HCT116 (cell line): ENCODE data around the gene LRRIQ1. TPM values are rescaled to one million over a fixed set of nuclear protein-coding genes. Genes with fewer than 3 reads are reported as not detected.

Source experiments
- ATAC-seq: fragments of 200-7000 bp; cut with Tn5 transposase; 2 replicates; pipeline ENCODE4 v1.9.1; 2020; ENCODE audit warnings: mild to moderate bottlenecking, moderate library complexity
- BruUV-seq: library from RNA; stranded (reverse); fragments of 400-500 nt; replicated peaks from 2 replicates; lab custom pipeline; 2021; lab: Mats Ljungman, UMichigan
- CTCF ChIA-PET: fragments of 300-600 bp; sonication (Branson Sonifier 250); formaldehyde crosslinking; loops from one replicate; lab custom pipeline; 2021; ENCODE audit warnings: antibody characterized with exemption; lab: Charles Lee
- POLR2A ChIA-PET: fragments of 300-600, 350-600 bp; sonication (Branson Sonifier 250); formaldehyde crosslinking; loops from one replicate; lab custom pipeline; 2021; ENCODE audit warnings: antibody characterized with exemption; lab: Charles Lee
- RAD21 ChIA-PET, 2 experiments: fragments of 300-600 bp; sonication (Branson Sonifier 250); formaldehyde crosslinking; loops; one replicate each; lab custom pipeline; 2023; ENCODE audit warnings: low total read pairs in 2 of 2; ENCODE audit not compliant: uncharacterized antibody in 2 of 2, unreplicated experiment in 2 of 2, low non-redundant PET in 1 of 2; lab: Charles Lee
- DNase-seq: peaks from one replicate; pipeline ENCODE4 v3.0.0-alpha.2; 2010; ENCODE audit warnings: low read depth, low spot score
- H2AFZ ChIP-seq: fragments of 200-600 bp; shearing (Covaris generic), sonication (generic); 2 replicates; pipeline ENCODE4 v1.6.1; 2017; ENCODE audit warnings: low read depth, mixed run types, mixed read lengths, antibody characterized with exemption, low read length; ENCODE audit not compliant: poor library complexity, severe bottlenecking
- H3K27ac ChIP-seq: 2 replicates; pipeline ENCODE4 v1.5.1; 2012; ENCODE audit warnings: low read depth, low read length
- H3K27me3 ChIP-seq: fragments of 200-600 bp; sonication (generic); 2 replicates; pipeline ENCODE4 v1.6.1; 2016; ENCODE audit warnings: mixed run types, low read length, mixed read lengths; ENCODE audit not compliant: insufficient read depth
- H3K36me3 ChIP-seq, 2 experiments: fragments of 200-500 bp in 1 of 2; fragments of 200-600 bp in 1 of 2; sonication (Bioruptor generic) in 1 of 2; sonication (generic) in 1 of 2; 2 replicates each; pipeline versions ENCODE4 v1.5.1 to v1.6.1; 2014 to 2016; ENCODE audit warnings: low read length in 2 of 2, inconsistent platforms in 1 of 2, mixed read lengths in 1 of 2, mixed run types in 1 of 2; ENCODE audit not compliant: insufficient read depth in 2 of 2, control insufficient read depth in 1 of 2
- H3K4me1 ChIP-seq, 2 experiments: fragments of 200-600 bp in 1 of 2; sonication (generic) in 1 of 2; 2 replicates each; pipeline versions ENCODE4 v1.5.1 to v1.6.1; 2012 to 2017; ENCODE audit warnings: low read length in 2 of 2, inconsistent platforms in 1 of 2, mild to moderate bottlenecking in 1 of 2, mixed read lengths in 1 of 2, mixed run types in 1 of 2, moderate library complexity in 1 of 2; ENCODE audit not compliant: insufficient read depth in 2 of 2, control insufficient read depth in 1 of 2
- H3K4me2 ChIP-seq: fragments of 200-600 bp; sonication (generic); 2 replicates; pipeline ENCODE4 v1.6.1; 2017; ENCODE audit warnings: mixed run types, low read length, mixed read lengths
- H3K4me3 ChIP-seq, 2 experiments: fragments of 200-600 bp in 1 of 2; sonication (generic) in 1 of 2; replicated peaks in 1 of 2; 2 replicates each; pipeline ENCODE4 v1.5.1; 2011 to 2016; ENCODE audit warnings: low read length in 2 of 2, control low read depth in 1 of 2, low read depth in 1 of 2, mild to moderate bottlenecking in 1 of 2, mixed read lengths in 1 of 2, mixed run types in 1 of 2
- H3K79me2 ChIP-seq: fragments of 200-600 bp; sonication (generic); 2 replicates; pipeline ENCODE4 v1.6.1; 2017; ENCODE audit warnings: mild to moderate bottlenecking, mixed run types, low read length, moderate library complexity, mixed read lengths; ENCODE audit not compliant: insufficient read depth
- H3K9ac ChIP-seq: fragments of 200-600 bp; sonication (generic); 2 replicates; pipeline ENCODE4 v1.6.1; 2016; ENCODE audit warnings: low read length, mixed read lengths
- H3K9me2 ChIP-seq: fragments of 200-600 bp; sonication (generic), shearing (Covaris generic); 2 replicates; pipeline ENCODE4 v1.6.1; 2017; ENCODE audit warnings: mixed run types, mild to moderate bottlenecking, moderate library complexity; ENCODE audit not compliant: insufficient read depth
- H3K9me3 ChIP-seq, 2 experiments: fragments of 200-500 bp in 1 of 2; fragments of 200-600 bp in 1 of 2; sonication (Bioruptor generic) in 1 of 2; sonication (generic) in 1 of 2; 2 replicates each; pipeline ENCODE4 v1.6.1; 2014 to 2017; ENCODE audit warnings: low read length in 2 of 2, mixed read lengths in 2 of 2, inconsistent platforms in 1 of 2, low read depth in 1 of 2, mild to moderate bottlenecking in 1 of 2, mixed run types in 1 of 2, moderate library complexity in 1 of 2; ENCODE audit not compliant: control insufficient read depth in 1 of 2, insufficient read depth in 1 of 2
- H4K20me1 ChIP-seq: fragments of 200-600 bp; sonication (generic), shearing (Covaris generic); 2 replicates; pipeline ENCODE4 v1.6.1; 2017; ENCODE audit warnings: mixed run types, mild to moderate bottlenecking, moderate library complexity; ENCODE audit not compliant: insufficient read depth
- CTCF ChIP-seq, 3 experiments: fragments of 200-600 bp in 1 of 3; sonication (generic) in 1 of 3; IDR thresholded peaks in 2 of 3; conservative IDR thresholded peaks in 1 of 3; 2 replicates each; pipeline ENCODE4 v1.5.1; 2012 to 2017; ENCODE audit warnings: low read depth in 2 of 3, low read length in 2 of 3, antibody characterized with exemption in 1 of 3, borderline replicate concordance in 1 of 3, control low read depth in 1 of 3, mild to moderate bottlenecking in 1 of 3, mixed read lengths in 1 of 3, mixed run types in 1 of 3, moderate library complexity in 1 of 3; ENCODE audit not compliant: insufficient read depth in 1 of 3
- ELF1 ChIP-seq: IDR thresholded peaks from 2 replicates; pipeline ENCODE4 v1.6.1; 2012; ENCODE audit warnings: low read depth, borderline replicate concordance
- EZH2 ChIP-seq: fragments of 200-600 bp; sonication (generic); IDR thresholded peaks from 2 replicates; pipeline ENCODE4 v1.6.1; 2017; ENCODE audit warnings: antibody characterized with exemption, mixed run types
- POLR2AphosphoS5 ChIP-seq: IDR thresholded peaks from 2 replicates; pipeline ENCODE4 v1.6.1; 2011; ENCODE audit warnings: mild to moderate bottlenecking, low read depth, low read length, moderate library complexity
- SIN3A ChIP-seq: IDR thresholded peaks from 2 replicates; pipeline ENCODE4 v1.6.1; 2012; ENCODE audit warnings: low read depth
- SRF ChIP-seq: IDR thresholded peaks from 2 replicates; pipeline ENCODE4 v1.6.1; 2012; ENCODE audit warnings: low read depth
- TCF7L2 ChIP-seq: IDR thresholded peaks from 2 replicates; pipeline ENCODE4 v1.7.0; 2011; ENCODE audit warnings: borderline replicate concordance, inconsistent platforms; ENCODE audit not compliant: insufficient read depth, insufficient read length; ENCODE audit errors: extremely low read depth
- intact Hi-C: fragments of 100-400 bp; cut with micrococcal nuclease; formaldehyde crosslinking; loops from 2 replicates; pipeline ENCODE4 v1.10.0; 2022
- total RNA-seq: library from RNA; stranded (reverse); gene quantifications from one replicate; pipeline ENCODE4 v1.2.1, GENCODE V29; 2021; ENCODE audit not compliant: unreplicated experiment
- TF ChIP-seq, protein P1 (sequence below): IDR thresholded peaks from 2 replicates; pipeline ENCODE4 v1.6.1; 2012

Gene LRRIQ1
- total RNA-seq, 1 experiment from 2014 or later = 0.89 TPM

- no peak for TF ChIP-seq POLR2AphosphoS5
Observed at GRCh38 chr12:85147331-85147730, 111.2 kb downstream of the LRRIQ1 start (continued).

DNA sequence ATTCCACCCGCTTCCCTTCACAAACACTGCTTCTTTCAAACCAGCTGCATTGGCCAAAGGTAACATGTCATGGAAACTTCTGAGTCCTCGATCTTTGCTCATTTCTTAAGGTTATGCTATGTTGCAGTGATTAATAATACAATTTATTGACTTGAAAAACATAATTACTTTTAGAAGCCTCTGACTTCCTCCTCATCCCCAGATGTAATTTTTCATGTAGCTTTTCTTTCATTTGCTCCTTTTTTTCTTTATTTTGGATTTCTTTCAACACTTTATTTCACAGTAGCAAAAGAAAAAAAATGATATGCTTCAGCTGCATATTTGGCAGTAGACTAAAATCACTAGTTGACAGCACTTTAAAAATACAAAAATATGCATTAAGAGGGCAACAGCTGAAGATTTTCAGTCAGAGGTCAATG lies 116.2 kb downstream of the LRRIQ1 start:
- no peaks in the 10 kb centered on the region for H3K27me3 ChIP-seq
- no peaks in the 10 kb centered on the region for H3K4me1 ChIP-seq
- no peak for DNase-seq
- H3K4me3 ChIP-seq = no peak overlapping the region
- H3K36me3 ChIP-seq = no peaks in the 10 kb centered on the region
- no peaks in the 10 kb centered on the region for H3K9me2 ChIP-seq
- no TSS peak for BruUV-seq
- H3K79me2 ChIP-seq = no peaks in the 10 kb centered on the region
- ChIA-PET CTCF (interaction anchor here (1.3 to 1.5 kb wide), 2 partner anchors 76 to 296 kb away, joined by 3 to 5 read pairs; no protein-coding TSS in a partner anchor), RAD21 (no interaction called here), POLR2A (no interaction called here)
- H3K9me3 ChIP-seq = no peaks in the 10 kb centered on the region
- H2AFZ ChIP-seq = no peak overlapping the region
- TF ChIP-seq SRF (no peak), CTCF (IDR thresholded peaks at IDR 0.05 in 2 of 3, conservative IDR thresholded peaks at IDR 0.05 in 1 of 3; ENCODE audit: borderline replicate concordance in 1 of 3, insufficient read depth in 1 of 3, low read depth in 2 of 3, low read length in 2 of 3) (no peak), ELF1 (no peak), EZH2 (no peak), TCF7L2 (no peak), SIN3A (no peak)
- TF ChIP-seq, protein P1, sequence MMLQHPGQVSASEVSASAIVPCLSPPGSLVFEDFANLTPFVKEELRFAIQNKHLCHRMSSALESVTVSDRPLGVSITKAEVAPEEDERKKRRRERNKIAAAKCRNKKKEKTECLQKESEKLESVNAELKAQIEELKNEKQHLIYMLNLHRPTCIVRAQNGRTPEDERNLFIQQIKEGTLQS = no peak
- no peak for ATAC-seq
- H3K9ac ChIP-seq = no peak overlapping the region
- intact Hi-C loops = no loop called here
- H4K20me1 ChIP-seq = no peaks in the 10 kb centered on the region
- H3K27ac ChIP-seq = no peak overlapping the region
- H3K4me2 ChIP-seq = no peak overlapping the region
